Left ventricle myocardium superior (tissue), 1 donor: Measurements from ENCODE around the gene RHEX. TPM values are rescaled to one million over a fixed set of nuclear protein-coding genes. Genes with fewer than 3 reads are reported as not detected.
"Not testable (repeated sequence)": the region's sequence is repeated elsewhere in the genome, so short reads cannot be mapped to it uniquely, and the experiment has no call there.

Experiments used
- ATAC-seq: fragments of 200-7000 bp; cut with Tn5 transposase; one replicate; pipeline ENCODE4 v1.9.1; 2020; ENCODE audit warnings: mild to moderate bottlenecking, moderate library complexity
- DNase-seq: peaks from one replicate; pipeline ENCODE4 v3.0.0-alpha.2; 2020
- intact Hi-C: fragments of 100-400 bp; cut with micrococcal nuclease; formaldehyde crosslinking; loops from one replicate; pipeline ENCODE4 v1.11.0; 2022
- long read RNA-seq: library from polyadenylated mRNA; unstranded; transcript quantifications from one replicate; pipeline ENCODE4 v2.0.0, GENCODE V29; 2021
- total RNA-seq: library from RNA; stranded (reverse); fragmentation: NEBNext Ultra II Directional; extraction: Animal tissue kit (Norgen Biotek cat#: 25700); gene quantifications from one replicate; pipeline ENCODE4 v1.2.1, GENCODE V29; 2021
- donor health status: DM: no; HTN: yes; CAD: no; lungs with severe emphysema.

The RHEX gene
- total RNA-seq, result 1.0 TPM
- long read RNA-seq, result 0 reads

GRCh38 chr1:206052919-206053610 lies at the start of gene RHEX:
RHEX (plus strand) TSS chr1:206053173; CDS start chr1:206097829, 44,656 bp downstream.
- DNase-seq, ATAC-seq, intact Hi-C loops: not testable (repeated sequence)

GRCh38 chr1:206003854-206004800 lies 48.8 kb upstream of the RHEX start:
- ATAC-seq, result no peak
- intact Hi-C loops, result no loop called here

GRCh38 chr1:206004826-206005225 lies 48.1 kb upstream of the RHEX start:
- ATAC-seq, result peak; percentile 42
- intact Hi-C loops, result no loop called here

More at GRCh38 chr1:206003854-206004800, 48.8 kb upstream of the RHEX start:
- DNase-seq, result no peak

GRCh38 chr1:206005234-206005633 lies 47.7 kb upstream of the RHEX start:
- ATAC-seq, result no peak
- intact Hi-C loops, result no loop called here
- DNase-seq, result no peak

More at GRCh38 chr1:206004826-206005225, 48.1 kb upstream of the RHEX start:
- no peak for DNase-seq

- intact Hi-C loops, result no loop called here
- ATAC-seq (no peak), DNase-seq (no peak)
Observed at GRCh38 chr1:206005778-206006180, 47.2 kb upstream of the RHEX start.

GRCh38 chr1:206006946-206007345 lies 46.0 kb upstream of the RHEX start:
- no peak for ATAC-seq
- intact Hi-C loops, result no loop called here
- DNase-seq, result no peak

DNA sequence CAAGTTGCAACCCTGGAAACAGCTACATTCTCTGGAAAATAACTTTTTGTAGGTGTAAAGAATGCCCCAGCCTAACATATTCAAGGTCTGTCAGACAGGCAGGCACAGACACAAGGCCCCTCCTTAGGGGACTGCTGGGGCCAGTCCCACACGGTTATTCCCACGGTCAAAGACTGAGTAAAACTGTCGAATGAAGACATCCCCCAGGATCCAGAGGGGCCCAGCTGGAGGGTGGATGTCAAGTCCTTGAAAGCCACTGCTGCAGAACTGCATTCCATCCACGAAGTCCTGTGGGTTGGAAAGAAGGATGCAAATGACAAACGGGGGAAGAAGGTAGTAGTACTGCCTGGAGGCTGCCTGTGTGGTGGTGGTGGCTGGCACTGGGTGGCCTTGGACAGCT lies 42.9 kb upstream of the RHEX start:
- intact Hi-C loops, result no loop called here
- ATAC-seq, result no peak
- DNase-seq, result no peak

DNA sequence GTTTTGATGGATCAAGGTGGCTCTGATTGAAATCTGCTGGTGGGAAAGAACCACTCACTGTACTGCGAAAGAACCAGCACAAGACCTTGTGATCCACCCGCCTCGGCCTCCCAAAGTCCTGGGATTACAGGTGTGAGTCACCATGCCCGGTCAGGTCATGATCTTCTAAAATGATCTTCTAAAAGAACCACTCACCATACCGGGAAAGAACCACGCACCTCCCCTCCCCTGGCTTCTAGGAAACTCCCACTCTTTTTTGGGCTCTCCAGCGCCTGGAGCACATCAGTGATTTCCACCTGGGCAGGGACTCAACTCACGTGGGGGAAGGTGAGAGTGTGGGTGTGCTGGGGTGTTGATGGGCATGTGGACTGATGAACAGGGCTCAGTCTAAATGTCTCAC lies 41.9 kb upstream of the RHEX start:
- no peak for DNase-seq
- no peak for ATAC-seq
- intact Hi-C loops, result no loop called here

- ATAC-seq (peak; percentile 94), DNase-seq (peak; percentile 72)
- intact Hi-C loops, result no loop called here
Observed at GRCh38 chr1:206012086-206012859, 40.7 kb upstream of the RHEX start.

GRCh38 chr1:206013026-206013795 lies 39.8 kb upstream of the RHEX start:
- intact Hi-C loops, result no loop called here
- no peak for ATAC-seq
- no peak for DNase-seq

DNA sequence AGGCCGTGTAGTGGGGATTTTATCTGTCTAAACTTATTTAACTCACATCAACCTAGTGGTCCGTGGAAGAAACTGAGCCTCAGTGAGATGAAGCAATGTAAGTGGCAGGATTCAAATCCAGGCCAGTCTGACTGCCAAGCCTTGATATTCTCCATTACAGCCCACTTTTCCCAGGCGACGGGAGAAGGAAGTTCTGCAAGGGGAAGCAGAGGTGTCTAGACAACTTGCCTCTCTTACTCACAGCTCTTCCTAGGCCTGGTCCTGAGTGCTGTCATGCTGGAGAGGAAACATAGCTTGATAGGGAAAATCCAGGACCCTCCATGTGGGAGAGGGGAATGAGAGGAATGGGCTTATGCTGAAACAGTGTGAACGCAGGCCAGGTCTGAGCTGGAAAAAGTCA lies 38.4 kb upstream of the RHEX start:
- intact Hi-C loops, result no loop called here
- DNase-seq (no peak), ATAC-seq (no peak)

- ATAC-seq, result no peak
- DNase-seq, result no peak
- intact Hi-C loops, result no loop called here
Observed at GRCh38 chr1:206015071-206015470, 37.9 kb upstream of the RHEX start.

DNA sequence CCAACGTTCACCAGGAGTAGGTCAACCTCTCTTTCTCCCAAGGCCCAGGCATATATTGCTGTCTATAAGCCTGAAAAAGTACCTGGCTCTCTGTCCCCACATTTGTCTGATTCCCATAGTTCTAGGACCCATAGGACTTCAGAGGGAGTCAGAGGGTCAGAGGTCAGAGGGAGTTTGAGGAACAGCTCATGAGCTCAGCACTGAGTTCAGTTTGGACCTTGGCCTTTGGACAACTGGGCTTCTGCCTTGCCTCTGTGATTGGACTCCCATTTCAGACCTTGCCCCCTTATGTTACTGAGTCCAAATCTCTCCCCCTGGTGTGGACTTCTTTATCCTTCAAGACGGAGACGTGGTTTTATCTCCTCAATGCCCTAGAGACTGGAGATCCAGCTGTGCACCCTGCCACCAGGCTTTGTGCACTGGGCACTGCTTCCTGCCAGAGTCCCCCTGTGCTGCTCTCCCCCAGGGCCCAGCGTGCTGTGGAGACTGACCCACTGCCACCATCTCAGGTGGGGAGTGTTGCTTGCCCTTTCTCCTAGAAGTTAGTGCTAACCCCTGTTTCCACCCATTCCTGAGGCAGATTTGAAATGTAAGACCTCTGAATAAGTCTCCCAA lies 32.5 kb upstream of the RHEX start:
- intact Hi-C loops, result no loop called here
- ATAC-seq (no peak), DNase-seq (no peak)

DNA sequence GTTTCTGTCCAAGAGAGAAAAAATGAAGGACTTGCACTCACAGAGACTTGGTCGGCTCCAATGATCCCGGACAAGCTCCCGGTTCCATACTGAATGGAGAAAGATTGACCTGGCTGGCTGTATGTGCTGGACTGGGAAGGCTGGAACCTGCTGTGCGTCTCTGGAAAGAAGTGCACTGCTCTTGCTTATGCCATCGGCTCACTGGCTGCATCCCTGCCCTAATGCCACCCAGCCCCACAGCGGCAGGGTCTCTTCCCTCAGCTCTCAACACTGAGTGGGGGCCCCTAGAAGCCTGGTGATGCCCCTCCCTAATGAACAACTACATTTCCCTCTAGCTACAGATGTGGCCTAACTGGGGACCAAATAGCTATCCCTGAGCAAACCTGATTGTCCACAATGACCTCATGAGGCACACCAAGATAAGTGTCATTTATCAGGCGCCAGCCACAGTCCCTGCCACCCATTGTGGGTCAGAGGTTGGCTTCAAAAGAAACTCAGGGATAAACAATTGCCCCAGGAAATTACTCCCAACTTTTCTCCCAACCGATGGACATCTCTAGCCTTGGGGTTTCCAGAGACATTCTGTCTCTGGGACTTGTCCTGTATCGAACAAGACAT lies 31.9 kb upstream of the RHEX start:
- ATAC-seq, result no peak
- no peak for DNase-seq
- intact Hi-C loops, result no loop called here

DNA sequence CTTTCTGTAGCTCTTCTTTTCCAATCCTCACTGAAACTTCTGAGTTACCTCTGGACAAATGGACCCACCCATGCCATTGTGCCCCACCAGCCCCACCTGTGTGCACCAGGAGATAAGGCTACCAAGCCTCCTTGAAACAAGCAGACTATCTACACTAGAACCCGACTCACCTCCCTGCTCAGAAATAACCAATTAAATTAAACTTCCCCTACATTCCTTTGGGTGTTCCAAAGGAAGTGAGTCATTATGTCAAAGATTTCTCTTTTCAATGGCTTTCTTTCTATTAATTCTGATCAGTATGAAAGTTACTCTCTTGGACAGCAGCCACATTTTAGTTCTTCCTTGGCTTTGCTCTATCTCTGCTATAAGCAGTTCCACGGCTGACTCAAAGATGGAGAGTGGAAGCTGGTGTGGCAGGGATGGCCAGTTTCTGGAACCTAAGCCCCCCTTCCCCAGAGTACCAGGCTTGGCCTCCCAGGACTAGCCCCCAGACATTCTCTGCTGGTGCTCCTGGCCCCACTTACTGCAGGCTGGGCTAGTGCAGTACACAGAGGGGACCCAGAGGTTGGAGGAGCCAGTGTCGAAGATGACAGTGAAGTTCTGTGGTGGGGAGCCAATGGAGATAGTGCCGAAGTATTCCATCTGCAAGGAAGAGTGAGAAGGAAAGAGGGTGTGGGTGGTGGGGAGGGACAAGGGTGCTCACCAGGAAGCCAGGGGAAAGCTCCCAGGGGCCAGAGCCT lies 31.2 kb upstream of the RHEX start:
- no peak for DNase-seq
- no peak for ATAC-seq
- intact Hi-C loops, result no loop called here

DNA sequence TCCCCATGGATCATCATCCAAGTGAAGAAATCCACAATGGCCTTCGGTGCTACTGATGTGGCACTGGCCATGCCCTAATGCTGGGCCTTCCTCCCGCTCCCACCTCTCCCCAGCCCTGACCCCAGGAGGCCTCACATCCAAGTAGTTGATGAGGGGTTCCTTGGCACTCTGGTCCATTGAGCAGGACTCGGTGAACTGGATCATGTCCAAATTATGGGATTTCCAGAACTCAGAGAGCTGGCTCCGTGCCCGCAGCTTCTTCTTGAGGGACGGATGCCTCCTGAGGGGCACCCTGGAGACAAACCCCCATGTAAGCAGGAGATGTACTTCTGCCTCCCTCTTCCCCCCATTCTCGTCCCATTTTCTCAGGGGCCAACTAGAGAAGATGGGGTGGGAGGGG lies 30.2 kb upstream of the RHEX start:
- intact Hi-C loops, result no loop called here
- DNase-seq (no peak), ATAC-seq (no peak)

- DNase-seq (no peak), ATAC-seq (no peak)
- intact Hi-C loops, result no loop called here
Observed at GRCh38 chr1:206023695-206024094, 29.3 kb upstream of the RHEX start, which contains the start of gene CTSE. CTSE (minus strand) TSS chr1:206023895; CDS start chr1:206023791, 104 bp downstream.
